CD4-positive, CD25-positive, alpha-beta regulatory T cell (primary cell): ENCODE data around the gene TNNT2. TPM values are rescaled to one million over a fixed set of nuclear protein-coding genes. Genes with fewer than 3 reads are reported as not detected.

Experiments used
- ATAC-seq, 2 donors: fragments of 150-1000 bp; cut with Tn5 transposase; one replicate each; pipeline ENCODE4 v1.10.0; 2021; ENCODE audit warnings: low read depth in 2 of 2, moderate number of reproducible peaks in 2 of 2, moderate library complexity in 1 of 2
- DNase-seq, 3 donors: peaks; one replicate each; pipeline versions ENCODE4 v3.0.0 to v3.0.0-alpha.2; 2012 to 2022; ENCODE audit warnings: mixed read lengths in 1 of 3
- H3K27ac ChIP-seq: one replicate; pipeline ENCODE4 v1.7.0; 2013; ENCODE audit warnings: mild to moderate bottlenecking, low read length; ENCODE audit not compliant: insufficient read depth, poor library complexity, severe bottlenecking
- H3K27me3 ChIP-seq: one replicate; pipeline ENCODE4 v1.7.0; 2013; ENCODE audit warnings: low read length; ENCODE audit not compliant: control insufficient read depth, insufficient read depth
- H3K36me3 ChIP-seq: one replicate; pipeline ENCODE4 v1.7.0; 2013; ENCODE audit warnings: mild to moderate bottlenecking, low read length, moderate library complexity; ENCODE audit not compliant: control insufficient read depth, insufficient read depth
- H3K4me1 ChIP-seq: 2 replicates; pipeline ENCODE4 v1.7.0; 2013; ENCODE audit warnings: mild to moderate bottlenecking, low read length; ENCODE audit not compliant: insufficient read depth, control insufficient read depth, poor library complexity, severe bottlenecking
- H3K4me3 ChIP-seq: one replicate; pipeline ENCODE4 v1.7.0; 2013; ENCODE audit warnings: low read depth, mild to moderate bottlenecking, low read length, moderate library complexity
- H3K9me3 ChIP-seq, 2 experiments: 1 replicate in 1 of 2; 2 replicates in 1 of 2; pipeline ENCODE4 v1.7.0; 2013; ENCODE audit warnings: low read length in 2 of 2, mild to moderate bottlenecking in 1 of 2, moderate library complexity in 1 of 2; ENCODE audit not compliant: control insufficient read depth in 2 of 2
- H3K27ac Mint-ChIP-seq, 3 donors: one replicate each; pipeline ENCODE4 v1.8.0; 2020 to 2022; ENCODE audit warnings: mild to moderate bottlenecking in 3 of 3, mixed read lengths in 3 of 3, moderate library complexity in 2 of 3
- H3K27me3 Mint-ChIP-seq: one replicate; pipeline ENCODE4 v1.8.0; 2022; ENCODE audit warnings: mild to moderate bottlenecking, mixed read lengths
- H3K36me3 Mint-ChIP-seq: one replicate; pipeline ENCODE4 v1.8.0; 2020; ENCODE audit warnings: mixed read lengths
- H3K4me1 Mint-ChIP-seq, 4 donors: one replicate each; pipeline ENCODE4 v1.8.0; 2020 to 2022; ENCODE audit warnings: mixed read lengths in 4 of 4, mild to moderate bottlenecking in 1 of 4
- H3K4me3 Mint-ChIP-seq, 4 donors: one replicate each; pipeline ENCODE4 v1.8.0; 2020 to 2022; ENCODE audit warnings: mild to moderate bottlenecking in 4 of 4, mixed read lengths in 4 of 4, moderate library complexity in 3 of 4
- H3K9me3 Mint-ChIP-seq, 7 donors: one replicate each; pipeline ENCODE4 v1.8.0; 2020 to 2022; ENCODE audit warnings: mixed read lengths in 7 of 7, mild to moderate bottlenecking in 3 of 7, moderate library complexity in 2 of 7
- polyA plus RNA-seq, 4 donors: library from polyadenylated mRNA; unstranded; fragments of 300-500 nt; fragmentation: Illumina TruSeq; gene quantifications; one replicate each; pipeline ENCODE4 v1.2.3, GENCODE V29; 2021
- total RNA-seq: library from RNA; stranded (reverse); gene quantifications from one replicate; pipeline ENCODE4 v1.2.3, GENCODE V29; 2022

Gene TNNT2
- total and polyA plus RNA-seq, 5 donors from 2014 or later: not detected

DNA sequence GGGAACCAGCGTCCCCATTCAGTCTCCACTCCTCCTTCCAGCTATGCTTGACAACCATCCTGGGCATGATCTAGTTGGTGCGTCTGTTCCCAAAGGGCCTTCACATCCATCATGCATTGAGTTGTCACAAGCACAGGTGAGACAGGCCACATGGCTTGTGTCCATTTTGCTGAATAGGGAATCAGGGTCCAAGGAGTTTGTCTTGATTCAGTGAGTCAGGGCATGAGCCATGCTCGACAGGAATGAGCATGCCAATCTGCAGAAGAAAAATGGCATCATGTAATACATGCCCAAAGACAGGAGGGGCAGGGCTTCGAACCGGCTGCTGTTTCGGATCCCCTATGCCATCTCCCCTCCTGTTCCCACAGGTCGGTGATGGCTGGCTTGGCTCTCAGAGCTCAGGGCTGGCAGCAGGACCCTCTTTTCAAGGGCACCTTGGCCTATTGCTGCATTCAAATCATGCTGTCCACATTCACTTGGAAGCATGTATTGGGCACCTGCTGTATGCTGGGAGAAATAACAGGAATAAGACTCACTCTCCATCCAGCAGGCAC, 49.7 kb downstream of the TNNT2 start:
- Mint-ChIP-seq H3K4me3 (no peak overlapping the region), H3K27ac (no peak overlapping the region), H3K9me3 (no peaks in the 10 kb centered on the region), H3K4me1 (no peaks in the 10 kb centered on the region), H3K27me3 (peaks cover 7% of the 10 kb centered on the region), H3K36me3 (no peaks in the 10 kb centered on the region)
- no peak overlapping the region for H3K4me3 ChIP-seq
- no peaks in the 10 kb centered on the region for H3K9me3 ChIP-seq
- DNase-seq (no peak), ATAC-seq (no peak)
- no peaks in the 10 kb centered on the region for H3K36me3 ChIP-seq
- no peaks in the 10 kb centered on the region for H3K27me3 ChIP-seq
- H3K27ac ChIP-seq: no peak overlapping the region
- H3K4me1 ChIP-seq: no peaks in the 10 kb centered on the region

DNA sequence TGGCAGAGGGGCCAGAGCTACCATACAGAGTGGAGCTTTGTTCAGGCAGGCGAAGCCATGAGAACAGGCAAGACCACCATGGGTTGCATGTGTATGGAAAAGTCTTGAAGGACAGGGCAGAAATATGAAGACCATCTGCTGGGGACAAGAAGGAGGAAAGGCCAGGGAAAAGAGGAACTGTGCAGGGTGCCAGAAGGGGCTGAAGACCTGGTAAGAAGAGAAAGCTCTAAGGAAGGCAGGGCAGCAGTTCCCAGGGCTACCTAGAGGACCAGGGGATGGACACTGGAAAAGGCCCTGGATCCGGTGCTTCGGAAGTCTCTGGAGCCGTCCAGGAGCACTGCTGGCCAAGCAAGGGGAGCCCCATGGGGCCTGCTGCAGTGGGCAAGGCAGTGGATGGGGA, 50.8 kb downstream of the TNNT2 start:
- Mint-ChIP-seq H3K9me3 (no peaks in the 10 kb centered on the region), H3K27me3 (peaks cover 7% of the 10 kb centered on the region), H3K36me3 (no peaks in the 10 kb centered on the region), H3K27ac (no peak overlapping the region), H3K4me3 (no peak overlapping the region), H3K4me1 (no peaks in the 10 kb centered on the region)
- no peaks in the 10 kb centered on the region for H3K36me3 ChIP-seq
- H3K4me3 ChIP-seq: no peak overlapping the region
- no peak for ATAC-seq
- H3K27ac ChIP-seq: no peak overlapping the region
- no peaks in the 10 kb centered on the region for H3K4me1 ChIP-seq
- no peaks in the 10 kb centered on the region for H3K9me3 ChIP-seq
- H3K27me3 ChIP-seq: no peaks in the 10 kb centered on the region
- no peak for DNase-seq

DNA sequence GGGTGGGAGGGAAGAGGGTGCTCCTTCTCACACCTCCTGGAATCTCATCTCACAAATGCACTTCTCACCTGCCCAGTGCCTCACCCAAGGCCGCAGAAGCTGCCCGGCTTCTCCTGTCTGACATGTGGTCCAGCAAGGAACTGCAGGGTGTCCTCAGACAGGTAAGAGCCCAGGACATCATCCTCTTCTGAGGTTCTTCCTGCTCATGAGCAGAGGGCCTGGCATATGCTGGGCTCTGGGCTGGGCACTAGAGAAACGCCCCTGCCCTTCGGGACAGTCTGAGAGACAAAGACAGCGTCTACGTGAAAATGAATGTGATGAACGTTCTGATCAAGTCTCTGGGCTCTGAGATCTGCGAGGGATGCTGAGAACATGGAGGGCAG, 51.8 kb downstream of the TNNT2 start:
- Histone ChIP-seq H3K27ac (no peak overlapping the region), H3K36me3 (no peaks in the 10 kb centered on the region), H3K27me3 (no peaks in the 10 kb centered on the region), H3K4me1 (no peaks in the 10 kb centered on the region), H3K4me3 (no peak overlapping the region), H3K9me3 (no peaks in the 10 kb centered on the region)
- H3K36me3 Mint-ChIP-seq: no peaks in the 10 kb centered on the region
- no peaks in the 10 kb centered on the region for H3K4me1 Mint-ChIP-seq
- no peak overlapping the region for H3K4me3 Mint-ChIP-seq
- no peak overlapping the region for H3K27ac Mint-ChIP-seq
- no peaks in the 10 kb centered on the region for H3K9me3 Mint-ChIP-seq
- H3K27me3 Mint-ChIP-seq: peaks cover 7% of the 10 kb centered on the region
- ATAC-seq: no peak
- no peak for DNase-seq

- DNase-seq (no peak), ATAC-seq (no peak)
- no peak overlapping the region for H3K4me3 ChIP-seq
- Mint-ChIP-seq H3K27me3 (peaks cover 7% of the 10 kb centered on the region), H3K36me3 (no peaks in the 10 kb centered on the region), H3K4me1 (no peaks in the 10 kb centered on the region), H3K27ac (no peak overlapping the region), H3K4me3 (no peak overlapping the region), H3K9me3 (no peaks in the 10 kb centered on the region)
- H3K4me1 ChIP-seq: no peaks in the 10 kb centered on the region
- H3K27me3 ChIP-seq: no peaks in the 10 kb centered on the region
- H3K36me3 ChIP-seq: no peaks in the 10 kb centered on the region
- H3K27ac ChIP-seq: no peak overlapping the region
- no peaks in the 10 kb centered on the region for H3K9me3 ChIP-seq
Measured at GRCh38 chr1:201324821-201325677, 52.4 kb downstream of the TNNT2 start.

DNA sequence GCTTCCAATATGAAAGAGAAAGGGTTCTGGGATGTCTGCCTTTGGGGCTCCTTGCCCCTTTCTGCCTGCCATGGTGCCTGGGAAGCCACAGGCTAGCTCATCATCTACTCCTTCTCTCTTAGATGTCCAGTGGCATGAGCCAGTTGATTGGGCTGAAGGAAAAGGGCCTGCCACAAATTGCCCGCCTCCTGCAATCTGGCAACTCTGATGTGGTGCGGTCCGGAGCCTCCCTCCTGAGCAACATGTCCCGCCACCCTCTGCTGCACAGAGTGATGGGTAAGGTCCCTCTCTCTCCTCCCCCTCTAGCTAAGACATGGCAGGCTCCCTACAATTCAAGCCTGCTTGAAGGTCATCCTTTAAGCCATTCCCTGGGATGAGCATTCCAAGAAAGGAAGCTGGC, 53.2 kb downstream of the TNNT2 start:
- Histone ChIP-seq H3K9me3 (no peaks in the 10 kb centered on the region), H3K4me3 (no peak overlapping the region), H3K4me1 (no peaks in the 10 kb centered on the region), H3K36me3 (no peaks in the 10 kb centered on the region), H3K27ac (no peak overlapping the region), H3K27me3 (no peaks in the 10 kb centered on the region)
- Mint-ChIP-seq H3K36me3 (no peaks in the 10 kb centered on the region), H3K9me3 (no peaks in the 10 kb centered on the region), H3K27ac (no peak overlapping the region), H3K4me1 (no peaks in the 10 kb centered on the region), H3K4me3 (no peak overlapping the region), H3K27me3 (peaks cover 7% of the 10 kb centered on the region)
- no peak for ATAC-seq
- no peak for DNase-seq

- Histone ChIP-seq H3K27me3 (no peaks in the 10 kb centered on the region), H3K27ac (no peak overlapping the region), H3K4me3 (no peak overlapping the region), H3K36me3 (no peaks in the 10 kb centered on the region), H3K4me1 (no peaks in the 10 kb centered on the region), H3K9me3 (no peaks in the 10 kb centered on the region)
- ATAC-seq (no peak), DNase-seq (no peak)
- H3K9me3 Mint-ChIP-seq: no peaks in the 10 kb centered on the region
- no peak overlapping the region for H3K4me3 Mint-ChIP-seq
- peaks cover 7% of the 10 kb centered on the region for H3K27me3 Mint-ChIP-seq
- no peaks in the 10 kb centered on the region for H3K4me1 Mint-ChIP-seq
- no peak overlapping the region for H3K27ac Mint-ChIP-seq
- no peaks in the 10 kb centered on the region for H3K36me3 Mint-ChIP-seq
Measured at GRCh38 chr1:201322653-201323510, 54.6 kb downstream of the TNNT2 start.

- ATAC-seq (no peak), DNase-seq (no peak)
- H3K36me3 ChIP-seq: no peaks in the 10 kb centered on the region
- H3K4me3 ChIP-seq: no peak overlapping the region
- H3K27me3 Mint-ChIP-seq: peaks cover 7% of the 10 kb centered on the region
- no peaks in the 10 kb centered on the region for H3K36me3 Mint-ChIP-seq
- no peaks in the 10 kb centered on the region for H3K4me1 ChIP-seq
- H3K4me1 Mint-ChIP-seq: no peaks in the 10 kb centered on the region
- H3K9me3 Mint-ChIP-seq: peaks cover 0 to 1% (median 0%) of the 10 kb centered on the region in 7 donors
- H3K27me3 ChIP-seq: no peaks in the 10 kb centered on the region
- no peak overlapping the region for H3K27ac ChIP-seq
- H3K4me3 Mint-ChIP-seq: no peak overlapping the region
- H3K27ac Mint-ChIP-seq: no peak overlapping the region
- H3K9me3 ChIP-seq: no peaks in the 10 kb centered on the region
Measured at GRCh38 chr1:201321826-201322390, 55.6 kb downstream of the TNNT2 start.
